Mesenchymal stem cell (in vitro differentiated cells and primary cell): ENCODE data around the gene SCARB2.

ENCODE experiments used
- DNase-seq: peaks from one replicate; pipeline ENCODE4 v3.0.0-alpha.2; 2013
- H2AFZ ChIP-seq: one replicate; pipeline ENCODE4 v1.6.1; 2013; ENCODE audit warnings: low read depth, mild to moderate bottlenecking, control low read depth, inconsistent platforms, low read length, moderate library complexity
- H2AK5ac ChIP-seq: 2 replicates; pipeline ENCODE4 v1.6.1; 2013; ENCODE audit warnings: low read length, moderate library complexity, mild to moderate bottlenecking, inconsistent platforms; ENCODE audit not compliant: severe bottlenecking
- H2BK120ac ChIP-seq: one replicate; pipeline ENCODE4 v1.6.1; 2013; ENCODE audit warnings: low read depth, mild to moderate bottlenecking, inconsistent platforms, low read length, moderate library complexity
- H2BK12ac ChIP-seq, 2 experiments: one replicate each; pipeline ENCODE4 v1.6.1; 2013; ENCODE audit warnings: inconsistent platforms in 2 of 2, low read length in 2 of 2, mild to moderate bottlenecking in 2 of 2, moderate library complexity in 2 of 2, control low read depth in 1 of 2
- H2BK15ac ChIP-seq: one replicate; pipeline ENCODE4 v1.6.1; 2013; ENCODE audit warnings: mild to moderate bottlenecking, low read depth, inconsistent platforms; ENCODE audit not compliant: poor library complexity, severe bottlenecking
- H2BK5ac ChIP-seq: 2 replicates; pipeline ENCODE4 v1.6.1; 2013; ENCODE audit warnings: low read depth, mild to moderate bottlenecking, low read length, control low read depth, inconsistent platforms; ENCODE audit not compliant: poor library complexity, severe bottlenecking
- H3K14ac ChIP-seq, 2 experiments: one replicate each; pipeline ENCODE4 v1.6.1; 2013; ENCODE audit warnings: inconsistent platforms in 2 of 2, low read length in 2 of 2, control low read depth in 1 of 2, mild to moderate bottlenecking in 1 of 2, moderate library complexity in 1 of 2
- H3K18ac ChIP-seq, 2 experiments: one replicate each; pipeline ENCODE4 v1.6.1; 2013; ENCODE audit warnings: inconsistent platforms in 2 of 2, low read length in 2 of 2, control low read depth in 1 of 2, low read depth in 1 of 2, mild to moderate bottlenecking in 1 of 2
- H3K23ac ChIP-seq, 2 experiments: one replicate each; pipeline ENCODE4 v1.6.1; 2013; ENCODE audit warnings: inconsistent platforms in 2 of 2, low read length in 2 of 2, mild to moderate bottlenecking in 2 of 2, moderate library complexity in 2 of 2, control low read depth in 1 of 2
- H3K27ac ChIP-seq: 2 replicates; pipeline ENCODE4 v1.5.1; 2013; ENCODE audit warnings: mild to moderate bottlenecking, moderate library complexity, low read length, control low read depth, inconsistent platforms; ENCODE audit not compliant: poor library complexity, severe bottlenecking
- H3K27me3 ChIP-seq, 2 experiments: 2 replicates each; pipeline versions ENCODE4 v1.6.1 to v1.7.0; 2013; ENCODE audit warnings: low read length in 2 of 2, mild to moderate bottlenecking in 2 of 2, moderate library complexity in 2 of 2, control low read depth in 1 of 2, inconsistent platforms in 1 of 2; ENCODE audit not compliant: control insufficient read depth in 1 of 2, insufficient read depth in 1 of 2
- H3K36me3 ChIP-seq, 2 experiments: 2 replicates each; pipeline versions ENCODE4 v1.6.1 to v1.7.0; 2013; ENCODE audit warnings: low read length in 2 of 2, control low read depth in 1 of 2, inconsistent platforms in 1 of 2, low read depth in 1 of 2, mild to moderate bottlenecking in 1 of 2; ENCODE audit not compliant: insufficient read depth in 2 of 2, control insufficient read depth in 1 of 2
- H3K4ac ChIP-seq, 2 experiments: one replicate each; pipeline ENCODE4 v1.6.1; 2013; ENCODE audit warnings: inconsistent platforms in 2 of 2, low read length in 2 of 2, mild to moderate bottlenecking in 2 of 2, moderate library complexity in 2 of 2, control low read depth in 1 of 2, low read depth in 1 of 2
- H3K4me1 ChIP-seq: 2 replicates; pipeline ENCODE4 v1.6.1; 2013; ENCODE audit warnings: low read depth, low read length, control low read depth; ENCODE audit not compliant: control insufficient read depth, insufficient read depth
- H3K4me2 ChIP-seq: 2 replicates; pipeline ENCODE4 v1.6.1; 2013; ENCODE audit warnings: low read length, mild to moderate bottlenecking, inconsistent platforms; ENCODE audit not compliant: poor library complexity, severe bottlenecking
- H3K4me3 ChIP-seq, 2 experiments: 2 replicates each; pipeline versions ENCODE4 v1.5.1 to v1.7.0; 2013; ENCODE audit warnings: low read length in 2 of 2, mild to moderate bottlenecking in 2 of 2, control low read depth in 1 of 2, low read depth in 1 of 2; ENCODE audit not compliant: insufficient read depth in 1 of 2
- H3K79me1 ChIP-seq: replicated peaks from 2 replicates; pipeline ENCODE4 v1.6.1; 2013; ENCODE audit warnings: mild to moderate bottlenecking, control low read depth, low read length, inconsistent platforms; ENCODE audit not compliant: poor library complexity, severe bottlenecking
- H3K9ac ChIP-seq: 2 replicates; pipeline ENCODE4 v1.7.0; 2013; ENCODE audit warnings: mild to moderate bottlenecking, low read length, moderate library complexity
- H3K9me3 ChIP-seq: 2 replicates; pipeline ENCODE4 v1.7.0; 2013; ENCODE audit warnings: mild to moderate bottlenecking, low read length; ENCODE audit not compliant: control insufficient read depth
- H4K8ac ChIP-seq: one replicate; pipeline ENCODE4 v1.6.1; 2013; ENCODE audit warnings: inconsistent platforms, mild to moderate bottlenecking, low read length, moderate library complexity
- H4K91ac ChIP-seq: one replicate; pipeline ENCODE4 v1.6.1; 2013; ENCODE audit warnings: mild to moderate bottlenecking, low read length, inconsistent platforms
- WGBS: methylation state at CpG from one replicate; pipeline ENCODE4 v1.1.7; 2013; ENCODE audit warnings: mixed read lengths; 5-methylcytosine and 5-hydroxymethylcytosine counted together

Gene SCARB2

GRCh38 chr4:76200771-76201231 is 12.8 kb downstream of the SCARB2 start:
- H3K4me3 ChIP-seq = no peak overlapping the region
- H3K27me3 ChIP-seq = no peaks in the 10 kb centered on the region
- H4K91ac ChIP-seq = no peak overlapping the region
- H3K79me1 ChIP-seq = peaks cover 26% of the 10 kb centered on the region
- peaks cover 15% of the 10 kb centered on the region for H3K4me1 ChIP-seq
- H2BK5ac ChIP-seq = no peak overlapping the region
- no peak overlapping the region for H3K4me2 ChIP-seq
- peak overlapping the region in 1 of 2 experiments; percentile 31 for H2BK12ac ChIP-seq
- no peak overlapping the region for H2BK15ac ChIP-seq
- no peaks in the 10 kb centered on the region for H3K9me3 ChIP-seq
- H3K27ac ChIP-seq = no peak overlapping the region
- peak overlapping the region in 1 of 2 experiments; percentile 16 for H3K18ac ChIP-seq
- H2AK5ac ChIP-seq = no peak overlapping the region
- H3K9ac ChIP-seq = no peak overlapping the region
- H2BK120ac ChIP-seq = no peak overlapping the region
- no peak for DNase-seq
- 95% methylated on average over 4 of the region's 4 CpGs for WGBS
- H4K8ac ChIP-seq = peak overlapping the region; percentile 27
- no peak overlapping the region for H2AFZ ChIP-seq
- H3K4ac ChIP-seq = no peak overlapping the region
- peak overlapping the region in 1 of 2 experiments; percentile 59 for H3K23ac ChIP-seq
- no peak overlapping the region for H3K14ac ChIP-seq
- peaks cover 2 to 15% of the 10 kb centered on the region in 2 experiments for H3K36me3 ChIP-seq

GRCh38 chr4:76199664-76200211 is 13.9 kb downstream of the SCARB2 start:
- Histone ChIP-seq H2BK12ac (no peak overlapping the region), H3K4me1 (peaks cover 18% of the 10 kb centered on the region), H3K27ac (peak overlapping the region; percentile 5), H3K27me3 (no peaks in the 10 kb centered on the region), H2AK5ac (peak overlapping the region; percentile 43), H3K18ac (peak overlapping the region in 1 of 2 experiments; percentile 1), H3K4me3 (no peak overlapping the region), H4K91ac (no peak overlapping the region), H3K4ac (peak overlapping the region in 1 of 2 experiments; percentile 40), H3K4me2 (no peak overlapping the region), H3K79me1 (peaks cover 31% of the 10 kb centered on the region), H3K14ac (no peak overlapping the region), H3K9me3 (no peaks in the 10 kb centered on the region), H2BK5ac (no peak overlapping the region), H2AFZ (no peak overlapping the region), H3K23ac (no peak overlapping the region), H3K36me3 (peaks cover 6 to 25% of the 10 kb centered on the region in 2 experiments), H2BK120ac (no peak overlapping the region), H4K8ac (no peak overlapping the region), H3K9ac (no peak overlapping the region), H2BK15ac (no peak overlapping the region)
- 70% methylated on average over 13 of the region's 13 CpGs for WGBS
- peak; percentile 34 for DNase-seq

DNA sequence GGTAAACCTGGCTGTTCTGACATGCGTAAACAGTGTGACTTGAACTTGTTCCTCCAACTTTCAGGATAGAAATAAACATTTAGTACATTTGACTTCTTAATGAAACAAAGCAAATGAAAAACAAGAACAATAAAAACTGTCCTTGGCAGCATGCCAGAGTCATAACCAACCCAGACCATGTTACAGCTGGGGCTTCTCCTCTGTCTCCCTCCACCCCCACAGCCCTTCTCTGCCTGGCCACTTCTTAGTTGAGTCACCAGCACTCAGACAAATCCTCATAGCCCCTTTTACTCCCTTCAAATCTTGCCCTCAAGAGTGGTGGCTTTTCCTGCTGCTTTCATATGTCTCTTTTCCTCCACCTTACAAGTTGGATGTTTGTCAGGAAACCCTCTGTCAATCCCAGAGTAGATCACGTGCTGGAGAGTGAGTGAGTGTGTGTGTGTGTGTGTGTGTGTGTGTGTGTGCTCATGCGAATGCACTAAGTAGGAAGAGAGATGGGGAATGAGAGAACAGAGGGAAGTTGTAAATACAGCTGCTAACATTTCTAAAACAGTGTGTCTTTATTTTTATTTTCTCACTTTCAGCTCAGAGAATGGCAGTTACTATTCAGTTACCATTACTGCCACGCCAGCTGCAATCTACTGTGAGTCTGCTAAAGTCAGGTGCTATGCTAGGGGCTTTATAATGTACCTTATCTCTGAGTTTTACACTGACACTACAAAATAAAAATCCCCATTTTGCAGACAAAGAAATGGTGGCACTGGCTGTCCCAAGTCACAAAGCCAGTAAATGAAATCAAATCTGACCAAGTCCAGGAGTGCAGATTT is 15.0 kb downstream of the SCARB2 start:
- Histone ChIP-seq H3K27ac (peak overlapping the region; percentile 85), H3K79me1 (peaks cover 33% of the 10 kb centered on the region), H2BK5ac (no peak overlapping the region), H3K18ac (peak overlapping the region; percentile 48 to 61), H4K91ac (no peak overlapping the region), H3K4me3 (peak overlapping the region in 1 of 2 experiments; percentile 50), H3K36me3 (peaks cover 9 to 30% of the 10 kb centered on the region in 2 experiments), H3K23ac (no peak overlapping the region), H2BK15ac (no peak overlapping the region), H3K4ac (peak overlapping the region in 1 of 2 experiments; percentile 63), H2AFZ (no peak overlapping the region), H2BK120ac (no peak overlapping the region), H3K4me2 (no peak overlapping the region), H3K14ac (no peak overlapping the region), H3K27me3 (no peaks in the 10 kb centered on the region), H3K9ac (peak overlapping the region; percentile 70), H2AK5ac (peak overlapping the region; percentile 41), H4K8ac (no peak overlapping the region), H3K9me3 (peaks cover 3% of the 10 kb centered on the region), H3K4me1 (peaks cover 18% of the 10 kb centered on the region), H2BK12ac (peak overlapping the region; percentile 1 to 64)
- WGBS = 48% methylated on average over 3 of the region's 4 CpGs
- DNase-seq = peak; percentile 96

DNA sequence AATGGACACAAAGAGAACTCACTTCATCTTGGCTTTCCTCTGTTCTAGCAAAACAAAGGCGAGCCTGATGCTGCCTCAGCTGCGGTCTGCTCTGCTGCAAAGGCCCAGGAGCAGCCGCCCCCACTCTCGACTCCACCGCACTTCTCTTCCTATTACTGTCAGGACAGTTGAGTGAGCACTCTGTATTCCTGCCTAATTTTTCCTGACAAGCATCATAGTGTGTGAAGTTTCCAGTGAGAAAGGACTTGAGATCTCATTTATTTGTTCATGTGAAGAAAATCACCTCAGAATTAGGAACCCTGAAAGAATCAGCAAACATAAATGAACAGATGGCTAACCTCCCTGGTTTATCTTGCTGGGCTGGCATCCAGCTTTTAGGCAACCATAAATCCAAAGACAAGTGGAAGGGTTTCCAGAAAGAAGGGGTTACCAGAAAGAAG is 15.6 kb downstream of the SCARB2 start:
- 37% methylated on average over 4 of the region's 5 CpGs for WGBS
- peaks cover 18% of the 10 kb centered on the region for H3K4me1 ChIP-seq
- H3K9me3 ChIP-seq = peaks cover 9% of the 10 kb centered on the region

More for the DNA sequence above, 15.6 kb downstream of the SCARB2 start:
- Histone ChIP-seq H2BK12ac (peak overlapping the region in 1 of 2 experiments; percentile 74), H3K27me3 (no peaks in the 10 kb centered on the region), H3K79me1 (peaks cover 34% of the 10 kb centered on the region), H2BK15ac (no peak overlapping the region), H4K8ac (no peak overlapping the region), H4K91ac (no peak overlapping the region), H2BK120ac (no peak overlapping the region), H2BK5ac (no peak overlapping the region), H3K23ac (no peak overlapping the region), H3K4ac (no peak overlapping the region), H3K9ac (peak overlapping the region; percentile 70), H3K18ac (peak overlapping the region; percentile 28 to 85), H3K36me3 (peaks cover 13 to 32% of the 10 kb centered on the region in 2 experiments), H2AFZ (no peak overlapping the region), H3K4me3 (peak overlapping the region in 1 of 2 experiments; percentile 50), H3K14ac (no peak overlapping the region), H2AK5ac (no peak overlapping the region), H3K4me2 (no peak overlapping the region), H3K27ac (peak overlapping the region; percentile 85)
- no peak for DNase-seq
